SK-N-DZ (cell line): ENCODE results near the gene TASP1.
"Not testable (repeated sequence)": the region's sequence is repeated elsewhere in the genome, so short reads cannot be mapped to it uniquely, and the experiment has no call there.

ENCODE experiments used
- DNase-seq: peaks from one replicate; pipeline ENCODE4 v3.0.0-alpha.2; 2015; ENCODE audit warnings: low spot score

TASP1 gene

GRCh38 chr20:13401596-13401995, 237.1 kb downstream of the TASP1 start:
- DNase-seq, result no peak

- DNase-seq, result no peak
These were observed 238.3 kb downstream of the TASP1 start for GRCh38 chr20:13400453-13400852.

DNA sequence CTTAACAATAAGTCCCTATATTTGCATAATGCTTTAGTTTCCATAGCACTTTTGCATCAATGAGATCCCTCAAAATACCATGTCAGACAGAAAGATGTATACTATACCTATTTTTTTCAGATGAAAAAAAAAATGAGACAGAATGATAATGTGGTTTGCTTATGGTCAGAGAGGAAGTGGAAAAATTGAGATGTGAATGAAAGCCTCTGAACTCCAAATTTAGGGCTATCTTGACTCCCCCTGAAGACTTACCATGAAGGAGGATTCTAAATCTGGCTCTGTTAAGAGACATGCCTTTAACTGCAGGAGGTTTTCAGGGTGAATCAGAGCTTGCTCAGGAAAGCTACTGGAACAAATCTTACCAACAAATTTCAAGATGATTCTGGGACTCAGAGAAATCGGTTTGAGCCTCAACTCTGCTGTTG, 241.4 kb downstream of the TASP1 start:
- no peak for DNase-seq

DNA sequence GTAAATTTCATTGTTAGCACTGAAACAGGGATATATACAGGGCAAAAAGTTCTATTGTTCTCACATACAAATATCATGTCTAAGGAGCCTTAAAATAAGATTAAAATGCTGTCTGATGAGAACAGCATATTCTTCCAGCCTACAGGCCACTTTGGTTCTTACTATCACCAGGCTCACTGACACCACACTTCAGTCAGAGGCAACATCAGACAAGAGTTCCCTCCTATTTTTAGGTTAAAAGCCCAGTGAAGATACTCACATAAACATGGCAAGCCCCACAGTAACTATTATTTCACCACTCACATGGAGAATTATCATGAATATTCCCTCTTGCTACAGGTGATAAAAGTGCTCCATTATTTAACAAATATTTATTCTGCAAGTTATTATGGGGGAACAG, 241.9 kb downstream of the TASP1 start:
- no peak for DNase-seq

GRCh38 chr20:13396022-13396421, 242.7 kb downstream of the TASP1 start:
- DNase-seq, result no peak

DNA sequence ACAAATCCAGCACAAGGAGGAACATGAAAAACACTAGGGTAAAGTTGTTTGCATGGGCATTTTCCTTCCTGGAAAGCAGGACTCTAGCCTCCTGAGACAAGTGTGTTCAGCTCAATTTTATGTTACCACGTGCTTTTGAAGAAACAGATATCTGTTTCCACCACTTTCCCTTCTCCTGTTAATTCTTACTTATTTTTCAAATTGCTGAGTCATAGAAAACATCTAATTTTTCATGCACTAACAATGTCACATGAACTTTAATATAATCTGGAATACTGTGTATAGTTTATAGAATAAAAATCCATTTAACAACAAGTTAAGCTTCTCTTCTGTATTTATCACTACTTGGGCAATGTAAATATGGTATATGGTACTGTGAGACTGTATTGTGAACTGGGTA, 243.5 kb downstream of the TASP1 start:
- DNase-seq, result no peak

DNA sequence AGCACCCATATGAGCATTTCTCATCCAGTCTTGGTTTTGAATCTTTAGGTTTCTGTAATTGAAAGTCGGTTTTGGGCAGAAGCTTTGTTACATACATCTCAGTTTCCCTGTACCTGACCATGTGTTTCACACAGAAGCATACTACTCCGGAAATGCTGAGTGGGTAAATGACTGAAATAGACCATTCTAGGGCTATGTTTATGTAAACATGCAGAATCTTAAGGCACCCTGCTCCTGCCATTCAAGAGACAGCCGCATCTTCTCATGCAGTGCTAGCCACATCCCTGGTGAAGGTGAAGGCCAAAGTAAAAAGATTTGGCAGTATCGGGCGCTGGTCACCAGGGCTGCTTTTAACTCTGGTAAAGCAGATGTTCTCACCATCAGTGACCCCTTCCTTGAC, 246.3 kb downstream of the TASP1 start:
- no peak for DNase-seq

GRCh38 chr20:13389115-13389514, 249.6 kb downstream of the TASP1 start:
- DNase-seq, result no peak

DNA sequence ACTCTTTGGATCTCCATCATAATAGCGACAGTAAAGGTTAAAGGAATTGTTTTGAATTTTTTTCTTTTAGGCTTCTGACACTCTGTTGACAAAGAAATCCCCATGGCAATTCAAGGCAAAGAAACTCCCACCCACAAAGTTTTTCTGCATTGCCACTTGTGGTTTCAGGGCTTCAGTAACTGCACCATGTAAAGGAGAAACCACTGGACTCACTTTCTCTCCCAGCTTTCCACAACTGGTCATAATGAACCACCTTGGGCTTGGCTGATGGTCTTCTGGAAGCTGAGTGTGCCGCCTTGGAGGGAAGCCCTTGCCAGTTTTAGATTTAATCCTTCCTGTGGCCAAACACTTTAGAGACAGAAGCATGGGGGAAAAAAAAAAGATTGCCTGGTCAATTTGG, 254.6 kb downstream of the TASP1 start:
- no peak for DNase-seq

- DNase-seq, result no peak
These were observed 255.9 kb downstream of the TASP1 start for GRCh38 chr20:13382786-13383185.

GRCh38 chr20:13380497-13381229, 258.1 kb downstream of the TASP1 start:
- not testable (repeated sequence) for DNase-seq

DNA sequence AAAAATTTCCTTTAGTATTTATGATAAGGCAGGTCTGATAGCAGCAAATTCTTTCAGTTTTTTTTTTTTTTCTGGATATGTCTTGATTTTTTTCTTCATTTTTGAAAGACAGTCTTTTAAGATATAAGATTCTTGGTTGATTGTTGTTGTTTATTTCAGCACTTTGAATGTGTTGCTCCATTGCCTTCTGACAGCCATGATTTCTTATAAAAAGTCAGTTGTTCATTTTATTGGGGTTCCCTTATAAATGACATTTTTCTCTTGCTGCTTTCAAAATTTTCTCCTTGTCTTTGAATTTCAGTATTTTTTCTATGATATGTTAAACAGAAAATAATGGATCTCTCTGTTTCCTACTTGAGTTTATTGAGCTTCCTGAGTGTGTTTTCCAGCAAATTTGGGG, 265.3 kb downstream of the TASP1 start:
- DNase-seq, result no peak

- DNase-seq, result no peak
These were observed 274.2 kb downstream of the TASP1 start for GRCh38 chr20:13364278-13365170.

GRCh38 chr20:13363473-13363872, 275.3 kb downstream of the TASP1 start:
- DNase-seq, result no peak

DNA sequence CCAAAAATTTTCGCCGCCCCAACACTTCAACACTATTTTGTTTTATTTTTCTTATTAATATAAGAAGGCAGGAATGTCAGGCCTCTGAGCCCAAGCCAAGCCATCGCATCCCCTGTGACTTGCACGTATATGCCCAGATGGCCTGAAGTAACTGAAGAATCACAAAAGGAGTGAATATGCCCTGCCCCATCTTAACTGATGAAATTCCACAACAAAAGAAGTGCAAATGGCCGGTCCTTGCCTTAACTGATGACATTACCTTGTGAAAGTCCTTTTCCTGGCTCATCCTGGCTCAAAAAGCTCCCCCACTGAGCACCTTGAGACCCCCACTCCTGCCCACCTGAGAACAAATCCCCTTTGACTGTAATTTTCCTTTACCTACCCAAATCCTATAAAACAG, 276.6 kb downstream of the TASP1 start:
- not testable (repeated sequence) for DNase-seq

- not testable (repeated sequence) for DNase-seq
These were observed 279.8 kb downstream of the TASP1 start for GRCh38 chr20:13358936-13359335.

- not testable (repeated sequence) for DNase-seq
These were observed 280.9 kb downstream of the TASP1 start for GRCh38 chr20:13357782-13358181.

GRCh38 chr20:13356591-13356990, 282.1 kb downstream of the TASP1 start:
- no peak for DNase-seq

DNA sequence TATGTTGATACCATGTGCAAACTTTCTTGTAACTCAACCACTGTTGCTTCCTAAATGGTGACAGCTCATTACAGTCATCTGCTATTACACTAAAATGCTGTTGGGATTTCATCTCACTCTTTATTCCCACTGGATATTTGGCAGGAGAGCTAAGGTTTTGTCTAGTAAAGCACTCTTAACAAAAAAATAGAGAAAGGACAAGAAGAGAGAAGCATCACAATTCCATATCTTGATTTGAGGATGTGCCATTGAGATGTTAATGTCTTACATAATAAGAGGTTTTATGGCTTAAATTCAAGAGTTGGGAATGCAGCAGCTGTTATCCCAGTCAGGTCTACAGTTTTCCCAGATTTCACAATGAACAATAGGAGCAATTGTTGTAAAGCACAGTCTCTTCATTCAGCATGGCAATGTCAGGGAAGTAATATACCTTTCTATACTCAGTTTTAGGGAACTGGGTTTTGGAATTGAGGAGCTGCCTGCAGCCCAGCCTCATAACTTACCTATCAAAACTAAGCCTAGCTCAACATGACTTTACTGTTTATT, 282.7 kb downstream of the TASP1 start:
- DNase-seq, result no peak

- DNase-seq, result no peak
These were observed 283.3 kb downstream of the TASP1 start for GRCh38 chr20:13355411-13355810.

DNA sequence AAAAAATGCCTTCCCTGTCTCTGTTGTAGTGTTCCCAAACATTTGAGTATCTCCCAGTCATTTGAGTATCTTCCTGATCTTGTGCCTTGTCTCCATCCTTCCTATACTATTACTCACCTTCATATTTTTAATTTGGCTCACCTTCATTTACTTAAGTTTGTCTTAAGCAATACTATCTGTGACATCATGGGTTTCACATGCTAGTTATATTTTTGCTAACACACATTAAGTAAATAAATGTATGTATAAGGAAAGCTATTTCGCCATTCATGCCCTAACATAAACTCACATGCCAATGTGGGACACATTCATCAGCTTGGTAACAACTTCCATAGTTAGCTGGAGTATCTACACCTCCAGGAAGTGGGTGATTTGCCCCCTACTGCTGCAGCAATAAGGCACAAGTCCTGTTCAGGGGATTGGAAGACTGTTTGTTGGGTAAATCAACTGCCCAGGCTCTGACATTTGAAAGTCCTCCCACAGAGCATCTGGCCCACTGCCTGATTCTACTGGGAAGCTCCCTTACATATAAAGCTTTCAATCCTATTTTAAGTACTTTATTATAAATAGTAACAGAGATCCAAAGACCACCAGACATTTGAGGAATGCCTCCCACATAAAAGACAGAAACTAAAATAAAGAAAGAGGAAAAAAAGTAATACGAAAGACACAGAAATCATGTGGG, 285.3 kb downstream of the TASP1 start:
- no peak for DNase-seq

DNA sequence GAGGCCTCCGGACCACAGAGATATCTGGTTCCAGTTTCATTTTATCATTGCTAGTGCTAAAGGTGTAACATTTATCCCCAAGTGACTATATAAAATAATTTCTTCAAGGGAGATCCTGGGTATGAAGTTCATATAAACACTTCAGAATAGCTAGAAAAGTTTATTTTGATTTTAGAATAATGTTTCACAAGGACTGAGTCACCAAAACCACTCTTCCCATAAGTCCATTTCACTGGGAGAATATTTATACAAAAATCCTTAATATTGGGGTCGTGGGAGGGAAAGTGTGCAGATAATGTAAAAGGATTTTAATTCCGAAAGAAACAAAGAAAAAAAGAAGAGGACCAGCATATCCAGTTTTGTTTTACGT, 289.5 kb downstream of the TASP1 start:
- no peak for DNase-seq
